ENCODE results near the gene FBXO10.
A peak's percentile ranks its signal among the peaks of the same experiment; 100 is the strongest.

Gene FBXO10

DNA sequence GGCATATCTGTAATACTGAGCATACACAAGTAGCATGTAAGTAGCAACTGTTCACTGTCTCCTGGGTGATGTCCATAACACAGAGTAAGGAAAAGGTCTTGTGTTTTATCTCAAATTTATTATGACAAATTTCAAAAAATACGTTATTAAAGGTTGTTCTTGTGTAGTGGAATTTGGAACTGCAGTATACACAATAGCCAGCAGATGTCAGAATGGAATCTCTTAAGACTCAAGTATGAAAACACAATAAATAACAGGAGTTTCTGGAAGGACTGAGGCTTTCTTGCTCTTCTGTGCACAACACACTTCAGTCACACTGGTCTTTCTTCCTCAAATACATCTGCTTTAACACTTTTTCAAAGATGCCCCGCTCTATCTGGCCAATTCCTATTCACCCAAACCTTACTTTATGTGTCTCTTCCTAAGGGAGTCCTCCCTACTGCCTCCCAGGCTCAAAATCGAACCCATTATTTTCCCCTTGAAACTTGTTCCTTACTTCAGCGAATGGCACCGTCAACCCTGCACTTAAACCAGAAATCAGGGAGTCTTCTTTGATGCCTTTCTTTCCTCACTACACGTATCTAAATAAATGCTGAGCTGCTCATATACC is 6.5 kb upstream of the FBXO10 start:
- no peak for TF ChIP-seq POLR2A (IDR thresholded peaks at IDR 0.05; ENCODE audit: extremely low read depth, insufficient read length)
- TF ChIP-seq, protein P1, sequence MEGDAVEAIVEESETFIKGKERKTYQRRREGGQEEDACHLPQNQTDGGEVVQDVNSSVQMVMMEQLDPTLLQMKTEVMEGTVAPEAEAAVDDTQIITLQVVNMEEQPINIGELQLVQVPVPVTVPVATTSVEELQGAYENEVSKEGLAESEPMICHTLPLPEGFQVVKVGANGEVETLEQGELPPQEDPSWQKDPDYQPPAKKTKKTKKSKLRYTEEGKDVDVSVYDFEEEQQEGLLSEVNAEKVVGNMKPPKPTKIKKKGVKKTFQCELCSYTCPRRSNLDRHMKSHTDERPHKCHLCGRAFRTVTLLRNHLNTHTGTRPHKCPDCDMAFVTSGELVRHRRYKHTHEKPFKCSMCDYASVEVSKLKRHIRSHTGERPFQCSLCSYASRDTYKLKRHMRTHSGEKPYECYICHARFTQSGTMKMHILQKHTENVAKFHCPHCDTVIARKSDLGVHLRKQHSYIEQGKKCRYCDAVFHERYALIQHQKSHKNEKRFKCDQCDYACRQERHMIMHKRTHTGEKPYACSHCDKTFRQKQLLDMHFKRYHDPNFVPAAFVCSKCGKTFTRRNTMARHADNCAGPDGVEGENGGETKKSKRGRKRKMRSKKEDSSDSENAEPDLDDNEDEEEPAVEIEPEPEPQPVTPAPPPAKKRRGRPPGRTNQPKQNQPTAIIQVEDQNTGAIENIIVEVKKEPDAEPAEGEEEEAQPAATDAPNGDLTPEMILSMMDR (IDR thresholded peaks at IDR 0.05; ENCODE audit: low read depth, low read length), result peak; percentile 22
- no peak overlapping the region for H3K4me3 ChIP-seq (ENCODE audit: low read depth, low read length)
- DNase-seq (ENCODE audit: low read depth), result peak; percentile 54

DNA sequence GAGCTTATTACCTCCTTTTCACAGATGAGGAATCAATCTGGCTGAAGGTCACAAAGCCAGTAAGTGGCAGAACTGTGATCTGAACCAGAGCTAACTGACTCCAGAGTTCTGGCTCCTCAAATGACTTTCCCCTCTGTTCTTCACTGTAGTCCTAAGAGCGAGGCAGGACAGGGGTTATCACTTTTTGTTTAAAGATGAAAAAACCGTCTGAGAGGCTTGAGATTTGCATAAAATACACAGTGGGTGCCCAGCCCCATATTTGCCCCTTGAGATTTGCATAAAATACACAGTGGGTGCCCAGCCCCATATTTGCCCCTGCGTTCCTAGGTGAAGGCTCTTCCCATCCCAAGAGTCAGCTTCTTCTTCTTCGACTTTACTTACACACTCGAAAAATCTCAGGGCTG is 667 bp downstream of the FBXO10 start:
- TF ChIP-seq, protein P1 (IDR thresholded peaks at IDR 0.05; ENCODE audit: low read depth, low read length), result no peak
- TF ChIP-seq POLR2A (IDR thresholded peaks at IDR 0.05; ENCODE audit: extremely low read depth, insufficient read length), result no peak
- TF ChIP-seq, protein P2, sequence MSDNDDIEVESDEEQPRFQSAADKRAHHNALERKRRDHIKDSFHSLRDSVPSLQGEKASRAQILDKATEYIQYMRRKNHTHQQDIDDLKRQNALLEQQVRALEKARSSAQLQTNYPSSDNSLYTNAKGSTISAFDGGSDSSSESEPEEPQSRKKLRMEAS (IDR thresholded peaks at IDR 0.05; ENCODE audit: low read depth, low read length), result no peak
- no peak for TF ChIP-seq MYC (IDR thresholded peaks at IDR 0.05; ENCODE audit: low read depth, low read length)
- H3K4me3 ChIP-seq (ENCODE audit: low read depth, low read length), result no peak overlapping the region
- no peak for DNase-seq (ENCODE audit: low read depth)

DNA sequence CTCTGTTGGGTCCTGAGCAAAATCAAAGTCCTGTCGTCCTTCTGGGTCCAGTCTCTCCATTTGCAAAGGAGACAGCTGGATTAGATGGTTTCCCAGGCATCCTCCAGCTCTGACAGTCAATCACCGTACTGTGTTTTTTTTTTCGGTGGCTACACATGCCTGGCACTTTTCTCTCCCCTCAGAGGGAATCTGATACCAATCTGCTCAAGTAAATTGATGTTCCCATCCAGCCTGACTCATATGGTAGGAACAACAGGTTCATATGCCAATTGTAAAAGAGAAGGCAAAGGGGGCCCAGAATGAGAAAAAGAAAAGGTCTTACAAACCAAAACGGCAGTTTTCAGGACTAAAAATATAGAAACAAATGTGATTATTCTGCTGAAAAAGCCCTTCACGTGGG is 1.2 kb downstream of the FBXO10 start:
- no peak overlapping the region for H3K4me3 ChIP-seq (ENCODE audit: low read depth, low read length)
- DNase-seq (ENCODE audit: low read depth), result no peak
- TF ChIP-seq POLR2A (IDR thresholded peaks at IDR 0.05; ENCODE audit: extremely low read depth, insufficient read length), result no peak
- TF ChIP-seq, protein P1 (IDR thresholded peaks at IDR 0.05; ENCODE audit: low read depth, low read length), result no peak
- TF ChIP-seq, protein P2 (IDR thresholded peaks at IDR 0.05; ENCODE audit: low read depth, low read length), result no peak
- TF ChIP-seq MYC (IDR thresholded peaks at IDR 0.05; ENCODE audit: low read depth, low read length), result no peak

- no peak for DNase-seq (ENCODE audit: low read depth)
- H3K4me3 ChIP-seq (ENCODE audit: low read depth, low read length), result no peak overlapping the region
- TF ChIP-seq MYC (IDR thresholded peaks at IDR 0.05; ENCODE audit: low read depth, low read length) (no peak), POLR2A (IDR thresholded peaks at IDR 0.05; ENCODE audit: extremely low read depth, insufficient read length) (no peak)
- TF ChIP-seq, protein P2 (IDR thresholded peaks at IDR 0.05; ENCODE audit: low read depth, low read length), result no peak
- TF ChIP-seq, protein P1 (IDR thresholded peaks at IDR 0.05; ENCODE audit: low read depth, low read length), result no peak
Observed at GRCh38 chr9:37574241-37574721, 1.9 kb downstream of the FBXO10 start.

- DNase-seq (ENCODE audit: low read depth), result no peak
Observed at GRCh38 chr9:37571282-37571681, 4.9 kb downstream of the FBXO10 start.

More at GRCh38 chr9:37571282-37571681, 4.9 kb downstream of the FBXO10 start:
- no peak overlapping the region for H3K4me3 ChIP-seq (ENCODE audit: low read depth, low read length)
- TF ChIP-seq, protein P2 (IDR thresholded peaks at IDR 0.05; ENCODE audit: low read depth, low read length), result no peak
- no peak for TF ChIP-seq POLR2A (IDR thresholded peaks at IDR 0.05; ENCODE audit: extremely low read depth, insufficient read length)
- no peak for TF ChIP-seq MYC (IDR thresholded peaks at IDR 0.05; ENCODE audit: low read depth, low read length)
- TF ChIP-seq, protein P1 (IDR thresholded peaks at IDR 0.05; ENCODE audit: low read depth, low read length), result no peak

All from NB4 (cell line).